HG02981 (cell line): ENCODE measurements around the gene TRIP4.
"Not testable (repeated sequence)": the region's sequence is repeated elsewhere in the genome, so short reads cannot be mapped to it uniquely, and the experiment has no call there.

Experiments used
- ATAC-seq: cut with Tn5 transposase; IDR thresholded peaks from one replicate; pipeline ENCODE4 v1.9.1; 2021; ENCODE audit warnings: mild to moderate bottlenecking, moderate library complexity; ENCODE audit not compliant: unreplicated experiment

Gene TRIP4

DNA sequence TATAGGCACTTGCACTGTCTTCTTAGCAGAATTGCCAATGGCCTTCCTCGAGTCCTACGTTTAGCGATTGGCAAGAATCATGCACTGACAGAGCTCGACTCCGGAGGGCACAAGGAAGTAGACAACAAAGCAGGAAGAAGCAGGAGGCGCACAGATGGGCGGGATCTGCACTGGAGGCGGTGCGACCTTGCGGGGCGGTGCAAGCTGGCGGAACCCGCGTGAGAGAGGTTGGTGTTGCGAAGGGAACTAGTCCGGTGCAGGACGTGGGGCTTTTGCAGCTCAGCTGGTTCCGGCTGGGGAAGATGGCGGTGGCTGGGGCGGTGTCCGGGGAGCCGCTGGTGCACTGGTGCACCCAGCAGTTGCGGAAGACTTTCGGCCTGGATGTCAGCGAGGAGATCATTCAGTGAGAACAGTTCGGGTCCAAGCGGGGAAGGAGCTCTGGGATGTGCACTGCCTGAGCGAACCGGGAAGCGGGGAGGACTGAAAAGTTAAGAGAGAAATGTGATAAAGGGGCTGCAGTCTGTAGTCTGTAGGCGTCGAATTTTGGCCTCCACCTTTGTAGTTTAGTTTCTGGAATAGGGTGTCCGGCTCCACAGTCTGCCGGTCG is at the start of gene TRIP4:
Gene TRIP4, plus strand, starts transcription at position 275 of the 607 bp plus-strand sequence. Its CDS starts 28 bp downstream, at position 303.
- peak; percentile 98 for ATAC-seq

DNA sequence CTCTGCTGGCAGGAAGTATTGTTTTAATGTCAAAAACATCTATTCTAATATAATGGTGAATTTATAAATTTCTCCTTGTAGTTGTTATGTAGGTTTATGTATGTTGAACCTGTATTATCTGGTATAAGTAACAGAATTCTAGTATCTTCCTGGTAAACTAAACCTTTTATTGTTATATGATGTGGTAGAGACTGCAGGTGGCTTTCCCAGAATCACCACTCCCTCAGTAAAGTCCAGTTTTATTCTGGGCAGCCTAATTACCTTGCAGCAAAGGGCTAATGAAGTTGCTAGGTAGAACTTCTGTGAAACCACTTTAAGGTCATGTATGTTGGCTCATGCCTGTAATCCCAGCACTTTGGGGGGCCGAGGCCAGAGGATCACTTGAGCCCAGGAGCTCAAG is 47.3 kb upstream of the TRIP4 start:
- ATAC-seq, result no peak

DNA sequence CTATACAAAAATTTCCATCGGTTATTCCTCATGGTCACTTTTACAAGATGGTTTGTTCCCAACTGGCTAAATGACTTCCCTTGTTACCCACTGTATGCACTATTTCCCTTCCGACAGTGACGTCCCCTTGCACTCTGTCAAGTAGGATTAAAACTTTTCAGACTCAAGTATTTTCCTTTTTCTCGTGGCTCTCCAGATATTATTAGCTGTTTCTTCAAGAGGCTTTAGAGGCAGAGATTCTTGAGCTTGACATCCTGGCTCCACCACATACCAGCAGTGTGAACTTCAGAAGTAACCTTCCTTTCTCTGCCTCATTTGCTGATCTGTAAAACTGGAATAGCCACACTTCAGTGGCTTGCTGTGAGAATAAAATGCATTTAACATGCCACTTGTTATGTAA is 45.7 kb upstream of the TRIP4 start:
- ATAC-seq, result no peak

DNA sequence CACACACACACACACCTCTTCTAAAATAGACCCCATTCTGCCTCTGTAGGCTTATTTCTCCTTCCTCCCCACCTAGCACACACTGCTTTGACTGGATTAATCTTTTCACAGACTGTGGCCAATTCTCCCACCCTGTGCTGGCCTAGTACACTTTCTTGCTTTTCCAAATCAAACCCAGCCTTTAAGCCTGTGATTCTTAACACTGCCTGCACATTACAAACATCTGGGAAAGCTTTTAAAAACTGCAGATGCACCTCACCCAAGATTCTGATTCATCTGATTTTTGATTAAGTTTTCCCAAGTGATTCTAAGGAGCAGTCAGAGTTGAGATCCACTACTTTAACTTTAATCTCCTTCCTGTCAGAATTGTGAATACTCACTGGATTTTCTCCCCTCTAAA is 44.4 kb upstream of the TRIP4 start:
- no peak for ATAC-seq

DNA sequence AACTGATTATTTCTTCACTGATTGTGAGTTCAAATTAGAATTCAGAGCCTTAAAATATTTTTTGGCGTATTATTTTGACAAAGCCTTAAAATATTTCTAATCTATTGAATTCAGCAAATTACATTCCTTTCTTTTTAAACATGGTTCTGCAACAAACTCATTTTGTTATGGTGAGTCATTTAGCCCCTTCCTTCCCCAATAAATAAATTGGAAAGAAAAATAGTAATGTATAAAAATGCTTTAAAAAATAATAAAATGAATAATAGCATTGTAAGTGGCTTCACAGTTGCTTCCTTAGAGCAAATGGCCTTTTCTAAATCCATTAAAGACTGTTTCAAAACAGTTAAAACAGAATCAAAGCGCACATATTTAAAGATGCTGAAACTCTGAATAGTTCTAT is 43.8 kb upstream of the TRIP4 start:
- no peak for ATAC-seq

DNA sequence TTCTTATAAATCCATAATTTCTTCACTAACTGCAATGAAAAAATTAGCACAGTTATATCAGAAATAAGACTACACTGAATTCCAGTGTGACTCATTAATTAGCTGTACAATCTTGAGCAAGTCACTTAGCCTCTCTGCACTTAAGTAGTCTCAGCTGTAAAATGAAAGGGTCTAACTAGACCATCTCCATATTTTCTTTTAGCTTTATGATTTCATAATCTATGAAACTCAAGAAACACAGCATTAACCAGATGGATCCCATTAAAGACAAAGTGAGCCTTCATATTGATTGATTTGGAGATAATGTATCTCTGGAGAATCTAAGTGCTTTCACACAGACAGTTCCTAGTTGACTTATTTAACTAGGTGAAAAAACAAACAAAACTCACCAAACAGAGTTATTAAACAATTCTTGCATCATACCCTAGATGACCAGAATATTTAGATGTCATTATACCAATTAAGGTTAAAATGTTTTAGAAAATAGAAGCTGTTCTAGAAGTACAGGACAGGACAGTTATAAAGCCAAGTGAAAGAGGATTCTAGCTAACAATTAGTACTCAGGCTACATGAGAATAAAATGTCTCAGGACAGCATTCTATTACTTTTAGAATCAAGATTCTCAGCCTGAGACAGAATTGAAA is 42.9 kb upstream of the TRIP4 start:
- ATAC-seq, result no peak

DNA sequence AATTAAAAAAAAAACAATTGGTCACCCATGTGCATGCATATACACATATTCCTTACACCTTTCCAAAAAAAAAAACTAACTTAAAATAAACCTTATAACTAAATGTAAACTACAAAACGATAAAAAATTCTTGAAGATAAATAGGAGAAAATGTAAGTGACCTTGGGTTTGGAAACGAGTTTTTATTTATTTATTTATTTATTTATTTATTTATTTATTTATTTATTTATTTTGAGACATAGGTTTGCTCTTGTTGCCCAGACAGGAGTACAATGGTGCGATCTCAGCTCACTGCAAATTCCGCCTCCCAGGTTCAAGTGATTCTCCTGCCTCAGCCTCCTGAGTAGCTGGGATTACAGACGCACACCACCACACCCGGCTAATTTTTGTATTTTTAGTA is 41.4 kb upstream of the TRIP4 start:
- ATAC-seq, result not testable (repeated sequence)

DNA sequence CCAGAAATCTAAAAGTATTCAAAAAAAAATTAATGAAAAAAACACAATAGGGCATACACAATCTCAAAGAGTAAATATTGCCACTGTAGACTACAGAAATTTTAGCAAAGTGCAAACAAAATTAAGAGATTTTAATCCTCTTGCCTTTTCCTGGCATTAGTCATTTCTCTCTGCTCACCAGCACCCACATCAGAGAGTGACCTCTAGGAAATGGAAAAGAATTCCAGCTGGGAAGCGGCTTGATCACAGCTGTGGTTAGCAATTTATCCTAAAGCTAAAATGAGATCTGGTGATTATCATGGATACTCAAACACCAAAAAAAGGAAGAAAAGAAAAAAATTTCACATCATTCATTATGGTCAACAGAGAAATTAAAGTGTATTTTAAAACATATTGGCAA is 39.2 kb upstream of the TRIP4 start:
- ATAC-seq, result no peak

DNA sequence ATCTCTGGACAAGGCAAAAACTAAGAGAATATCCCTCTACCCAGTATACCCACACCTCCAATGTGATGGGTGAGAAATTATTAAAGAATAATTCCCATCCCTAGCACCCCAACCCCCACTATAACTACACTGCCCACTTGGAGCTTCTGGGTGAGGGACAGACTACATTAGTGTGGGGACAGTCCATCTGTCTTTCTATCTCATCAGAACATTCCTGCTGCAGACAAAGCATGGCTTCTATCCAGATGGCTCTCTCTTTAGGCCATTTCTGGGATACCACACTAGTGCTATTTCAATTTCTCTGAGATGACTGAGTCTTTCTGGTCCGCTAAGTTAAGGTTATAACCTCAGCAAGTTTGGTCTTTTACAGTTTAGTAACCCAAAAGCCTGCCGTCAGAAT is 38.3 kb upstream of the TRIP4 start:
- no peak for ATAC-seq

DNA sequence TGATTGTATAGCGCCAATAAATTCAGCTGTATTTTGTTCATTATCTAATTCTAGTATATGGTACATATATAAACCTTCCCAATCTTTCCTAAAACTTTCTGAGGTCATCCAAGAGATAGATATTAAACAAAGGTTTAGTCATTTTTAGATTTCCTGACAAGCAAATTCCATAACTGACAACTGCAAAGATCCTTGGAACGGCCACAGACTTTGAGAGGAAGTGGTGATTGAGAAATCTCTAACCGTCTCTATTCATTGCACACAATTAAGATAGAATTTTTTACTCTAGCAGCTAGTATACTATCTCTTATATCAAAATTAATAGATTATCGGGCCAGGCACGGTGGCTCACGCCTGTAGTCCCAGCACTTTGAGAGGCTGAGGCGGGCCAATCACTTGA is 36.4 kb upstream of the TRIP4 start:
- ATAC-seq, result no peak

DNA sequence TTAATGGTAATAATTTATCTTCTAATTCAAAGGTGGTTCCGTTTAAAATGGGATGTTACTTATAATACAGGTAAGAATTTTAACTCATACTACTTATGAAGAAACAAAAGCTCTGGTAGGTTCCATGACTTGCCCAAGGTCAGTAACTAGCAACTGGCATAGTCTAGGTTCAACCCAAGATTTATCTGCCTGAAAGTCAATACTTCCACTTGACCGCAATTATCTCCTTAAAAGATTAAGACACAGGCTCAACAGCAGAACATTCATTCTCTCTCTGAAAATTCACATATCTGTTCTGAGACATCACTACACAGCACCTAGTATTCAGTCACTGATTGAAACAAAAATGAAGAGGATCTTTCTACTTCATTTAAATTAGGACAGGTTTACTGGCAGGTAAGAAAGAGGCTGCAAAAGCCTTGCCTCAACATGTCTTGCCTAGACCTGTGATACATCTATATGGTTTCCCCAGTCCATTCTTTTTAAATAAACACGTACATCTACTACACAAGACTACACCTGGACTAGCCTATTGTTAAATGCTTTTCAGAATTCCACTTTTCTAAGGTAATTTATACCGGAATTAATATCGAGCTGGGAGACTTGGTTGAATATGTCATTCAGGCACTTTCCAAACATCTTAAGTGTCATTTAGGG is 32.8 kb upstream of the TRIP4 start:
- ATAC-seq, result no peak

DNA sequence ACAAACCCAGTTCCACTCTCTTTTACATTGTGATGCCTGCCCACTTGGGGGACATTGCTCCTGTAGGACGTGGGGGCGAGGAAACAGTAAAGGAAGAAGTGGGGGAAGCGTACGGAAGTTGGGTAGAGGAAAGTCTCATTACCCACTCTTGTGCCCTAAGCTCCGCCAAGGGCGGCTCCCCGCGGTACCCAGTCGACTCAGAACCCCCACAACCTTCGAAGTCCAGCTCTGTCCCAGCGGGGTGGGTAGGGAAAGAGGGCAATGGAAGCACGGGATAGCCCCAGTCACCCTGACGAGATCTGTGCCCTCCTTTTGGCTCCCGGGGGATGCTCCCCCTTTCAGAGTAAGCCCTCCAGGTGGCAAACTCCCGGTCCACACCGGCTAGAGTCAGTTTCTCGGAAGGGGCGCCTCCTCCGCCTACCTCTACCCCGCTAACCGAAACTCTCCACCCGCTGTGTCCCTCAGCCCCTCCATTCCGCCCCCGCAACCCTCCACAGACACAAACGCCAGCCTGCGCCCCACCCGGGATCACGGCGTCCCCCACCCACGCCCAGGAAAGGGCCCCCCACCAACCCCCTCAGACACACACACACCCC is 32.2 kb upstream of the TRIP4 start:
- ATAC-seq, result peak; percentile 6

DNA sequence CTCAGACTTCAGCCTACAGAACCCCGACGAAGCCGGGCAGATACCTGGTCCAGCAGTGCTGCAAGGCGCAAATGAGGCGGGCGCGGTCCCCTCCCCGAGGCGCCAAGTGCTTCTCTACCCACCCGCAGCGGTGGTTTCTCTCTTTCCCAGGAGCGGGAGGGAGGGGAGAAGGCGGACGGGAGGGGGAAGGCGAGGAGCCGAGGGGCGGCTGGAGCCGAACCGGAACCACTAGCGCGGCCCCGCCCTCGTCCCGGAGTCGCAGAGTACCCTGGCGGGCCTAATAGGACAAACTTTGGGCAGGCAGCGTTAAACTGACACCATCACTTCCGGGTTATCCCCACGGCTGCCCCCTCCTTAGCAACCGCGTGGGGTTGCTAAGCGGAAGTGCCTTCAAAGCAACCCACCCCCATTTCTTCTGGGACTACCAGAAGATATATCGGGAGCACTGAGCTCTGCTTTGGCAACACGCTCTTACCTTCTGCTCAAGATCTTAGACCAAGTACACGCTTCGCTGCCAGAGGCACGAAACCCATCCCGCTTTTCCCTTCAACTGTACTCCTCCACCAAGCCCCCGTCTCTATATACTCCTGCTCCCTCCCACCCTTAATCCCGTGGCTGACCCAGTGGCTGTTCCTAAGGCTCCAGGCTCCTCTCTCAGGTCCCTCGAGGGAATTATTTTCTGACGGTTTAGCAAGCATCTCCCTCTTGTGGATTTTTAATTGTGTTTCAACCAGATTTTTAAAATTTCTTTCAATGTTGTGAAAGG is 31.5 kb upstream of the TRIP4 start, which contains the start of gene CSNK1G1:
Gene CSNK1G1, minus strand, starts transcription at position 230 of the 766 bp plus-strand sequence. CDS start 55,674 bp downstream, outside the sequence.
- peak; percentile 97 for ATAC-seq

DNA sequence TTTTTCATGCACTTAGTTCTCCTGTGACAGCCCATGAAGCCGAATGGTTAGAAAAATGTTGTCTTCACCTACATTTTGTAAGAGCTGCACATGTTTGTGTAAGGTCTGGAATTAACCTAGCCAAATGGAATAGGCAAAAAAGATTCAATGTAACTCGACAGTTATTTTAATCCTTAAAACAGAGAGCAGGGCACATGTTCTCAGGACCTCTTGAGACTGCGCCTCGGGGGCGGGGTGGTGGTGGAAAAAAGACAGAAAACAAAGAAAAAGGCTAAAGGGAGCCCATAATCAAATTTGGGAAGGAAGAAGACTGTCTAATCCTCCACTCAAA is 31.0 kb upstream of the TRIP4 start:
- ATAC-seq, result no peak

DNA sequence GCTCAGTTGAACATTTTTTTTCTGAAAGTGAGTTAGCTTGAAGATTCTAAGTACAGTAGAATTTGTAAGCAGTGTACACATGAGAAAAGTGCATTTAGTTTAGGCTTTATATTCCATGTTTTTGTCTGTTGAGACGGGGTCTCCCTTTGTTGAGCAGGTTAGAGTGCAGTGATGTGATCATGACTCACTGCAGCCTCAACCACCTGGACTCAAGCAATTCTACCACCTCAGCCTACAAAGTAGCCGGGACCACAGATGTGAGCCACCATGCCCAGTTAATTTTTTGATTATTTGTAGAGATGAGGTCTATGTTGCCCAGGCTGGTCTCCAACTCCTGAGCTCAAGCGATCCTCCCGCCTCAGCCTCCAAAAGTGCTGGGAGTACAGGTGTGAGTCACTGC is 26.4 kb upstream of the TRIP4 start:
- no peak for ATAC-seq

DNA sequence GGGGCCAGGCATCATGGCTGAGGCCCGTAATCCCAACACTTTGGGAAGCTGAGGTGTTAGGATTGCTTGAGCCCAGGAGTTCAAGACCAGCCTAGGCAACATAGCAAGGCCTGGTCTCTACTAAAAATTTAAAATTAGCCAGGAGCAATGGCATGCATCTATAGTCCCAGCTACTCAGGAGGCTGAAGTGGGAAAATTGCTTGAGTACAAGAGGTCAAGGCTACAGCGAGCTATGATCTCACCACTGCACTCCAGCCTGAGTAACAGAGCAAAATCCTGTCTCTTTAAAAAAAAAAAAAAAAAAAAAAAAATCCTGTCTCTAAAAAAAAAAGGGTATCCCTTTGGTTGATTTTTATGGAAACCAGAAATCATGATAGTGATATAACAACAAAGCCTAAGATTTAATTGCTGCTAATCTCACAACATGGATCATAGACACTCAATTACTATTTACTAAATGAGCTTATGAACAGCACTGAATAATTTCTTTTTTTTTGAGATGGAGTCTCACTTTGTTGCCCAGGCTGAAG is 18.5 kb upstream of the TRIP4 start:
- ATAC-seq, result no peak

DNA sequence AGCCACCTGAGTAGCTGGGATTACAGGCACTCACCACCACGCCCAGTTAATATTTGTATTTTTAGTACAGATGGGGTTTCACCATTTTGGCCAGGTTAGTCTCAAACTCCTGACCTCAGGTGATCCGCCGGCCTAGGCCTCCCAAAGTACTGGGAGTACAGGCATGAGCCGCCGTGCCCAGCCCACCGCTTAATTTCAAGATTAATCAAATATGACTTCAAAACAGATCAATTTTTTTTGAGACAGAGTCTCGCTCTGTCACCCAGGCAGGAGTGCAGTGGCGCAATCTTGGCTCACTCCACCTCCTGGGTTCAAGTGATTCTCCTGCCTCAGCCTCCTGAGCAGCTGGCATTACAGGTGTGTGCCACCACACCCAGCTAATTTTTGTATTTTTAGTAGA is 16.3 kb upstream of the TRIP4 start:
- not testable (repeated sequence) for ATAC-seq

DNA sequence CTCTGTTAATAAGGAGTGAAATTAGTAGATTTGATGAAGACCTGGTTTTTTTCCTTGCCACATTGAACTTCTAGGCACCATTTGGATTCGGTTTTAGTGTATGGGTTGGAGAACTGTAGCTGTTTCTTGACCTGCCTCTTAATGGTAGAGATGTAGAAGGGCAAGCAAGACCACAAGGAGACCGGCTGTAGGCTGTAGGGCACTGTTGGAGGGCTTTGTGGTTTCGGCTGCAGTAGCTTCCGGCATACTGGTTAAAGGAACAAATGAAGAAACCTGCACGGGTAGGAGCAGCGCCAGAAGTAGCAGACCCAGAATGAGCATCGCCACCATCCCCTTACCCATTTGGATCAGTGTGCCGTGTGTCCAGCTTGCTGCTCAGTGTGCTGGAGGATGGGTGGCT is 14.3 kb upstream of the TRIP4 start:
- ATAC-seq, result no peak

DNA sequence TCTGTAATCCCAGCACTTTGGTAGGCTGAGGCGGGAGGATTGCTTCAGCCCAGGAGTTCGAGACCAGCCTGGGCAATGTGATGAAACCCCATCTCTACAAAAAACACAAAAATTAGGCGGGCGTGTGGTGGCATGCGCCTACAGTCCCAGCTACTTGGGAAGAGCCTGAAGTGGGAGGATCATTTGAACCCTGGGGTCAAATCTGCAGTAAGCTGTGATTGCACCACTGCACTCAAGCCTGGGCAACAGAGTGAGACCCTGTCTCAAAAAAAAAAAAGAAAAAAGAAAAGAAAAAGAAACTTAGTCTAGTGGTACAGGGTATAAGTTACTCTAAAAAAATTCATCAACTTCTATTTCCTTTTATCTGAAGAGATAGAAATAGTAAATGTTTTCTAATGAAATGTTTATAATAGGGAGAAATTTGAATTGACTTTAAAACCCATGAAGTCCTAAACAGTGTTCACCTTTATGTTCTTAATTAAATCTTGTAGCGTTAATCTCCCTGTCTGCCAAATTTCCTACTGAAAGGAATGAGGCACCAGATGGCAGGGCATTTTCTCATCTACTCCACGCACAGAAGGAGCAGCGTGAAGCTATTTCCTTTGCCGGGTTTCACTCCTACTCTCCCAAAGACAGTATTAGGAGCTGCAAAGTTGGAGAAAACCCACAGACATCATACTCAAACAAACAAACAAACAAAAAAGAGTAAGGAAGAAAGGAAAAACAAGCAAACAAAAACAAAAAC is 8.2 kb upstream of the TRIP4 start:
- ATAC-seq, result no peak

DNA sequence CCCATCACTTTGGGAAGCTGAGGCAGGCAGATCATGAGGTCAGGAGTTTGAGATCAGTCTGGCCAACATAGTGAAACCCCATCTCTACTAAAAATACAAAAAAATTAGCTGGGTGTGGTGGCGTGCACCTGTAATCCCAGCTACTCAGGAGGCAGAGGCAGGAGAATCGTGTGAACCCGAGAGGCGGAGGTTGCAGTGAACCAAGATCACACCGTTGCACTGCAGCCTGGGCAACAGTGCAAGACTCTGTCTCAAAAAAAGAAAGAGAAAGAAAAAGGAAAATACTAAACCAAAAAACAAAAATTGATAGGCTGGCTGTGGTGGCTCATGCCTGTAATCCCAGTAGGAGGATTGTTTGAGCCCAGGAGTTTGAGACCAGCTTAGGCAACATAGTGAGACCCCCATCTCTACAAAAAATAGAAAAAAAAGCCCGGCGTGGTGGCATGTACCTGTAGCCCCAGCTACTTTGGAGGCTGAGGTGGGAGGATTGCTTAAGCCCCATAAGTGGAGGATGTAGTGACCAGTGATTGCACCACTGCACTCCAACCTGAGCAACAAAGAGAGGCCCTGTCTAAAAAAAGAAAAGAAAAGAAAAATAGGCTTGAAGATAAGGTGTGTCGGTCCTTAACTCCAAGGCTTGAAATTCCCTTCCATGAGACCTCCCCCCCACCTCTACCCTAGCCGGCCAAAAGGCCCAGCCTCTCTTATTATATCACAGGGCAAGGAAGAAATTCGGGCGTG is 7.3 kb upstream of the TRIP4 start:
- not testable (repeated sequence) for ATAC-seq
